Glutamatergic neuron (in vitro differentiated cells): Measurements from ENCODE around the gene GPX2. TPM values are rescaled to one million over a fixed set of nuclear protein-coding genes. Genes with fewer than 3 reads are reported as not detected.
"Not testable (repeated sequence)": the region's sequence is repeated elsewhere in the genome, so short reads cannot be mapped to it uniquely, and the experiment has no call there.

Experiments used
- DNase-seq: peaks from one replicate; pipeline ENCODE4 v3.0.0; 2022
- H3K27ac Mint-ChIP-seq: one replicate; pipeline ENCODE4 v1.8.0; 2020; ENCODE audit warnings: mild to moderate bottlenecking, mixed read lengths, inconsistent platforms; ENCODE audit not compliant: unreplicated experiment
- H3K27me3 Mint-ChIP-seq: one replicate; pipeline ENCODE4 v1.8.0; 2020; ENCODE audit warnings: mild to moderate bottlenecking, moderate library complexity, mixed read lengths, inconsistent platforms; ENCODE audit not compliant: unreplicated experiment
- H3K36me3 Mint-ChIP-seq: one replicate; pipeline ENCODE4 v1.8.0; 2020; ENCODE audit warnings: mild to moderate bottlenecking, mixed read lengths, inconsistent platforms; ENCODE audit not compliant: unreplicated experiment
- H3K4me1 Mint-ChIP-seq: one replicate; pipeline ENCODE4 v1.8.0; 2020; ENCODE audit warnings: mild to moderate bottlenecking, low read depth, mixed read lengths, inconsistent platforms; ENCODE audit not compliant: unreplicated experiment
- H3K4me3 Mint-ChIP-seq: one replicate; pipeline ENCODE4 v1.8.0; 2020; ENCODE audit warnings: mild to moderate bottlenecking, mixed read lengths, inconsistent platforms; ENCODE audit not compliant: unreplicated experiment
- H3K9me3 Mint-ChIP-seq: one replicate; pipeline ENCODE4 v1.8.0; 2020; ENCODE audit warnings: mild to moderate bottlenecking, moderate library complexity, mixed read lengths, inconsistent platforms; ENCODE audit not compliant: unreplicated experiment
- CTCF ChIP-seq: fragments of 200-600 bp; sonication (generic); IDR thresholded peaks from one replicate; pipeline ENCODE4 v1.5.0; 2021; ENCODE audit not compliant: partially characterized antibody, unreplicated experiment
- total RNA-seq: library from RNA; stranded (reverse); fragmentation: NEBNext Ultra II Directional; extraction: Animal tissue kit (Norgen Biotek cat#: 25700); gene quantifications from one replicate; pipeline ENCODE4 v1.2.1, GENCODE V29; 2021; ENCODE audit not compliant: unreplicated experiment

GPX2 gene
- total RNA-seq, 1 donor from 2014 or later: 1.3 TPM

- no peak for TF ChIP-seq CTCF
- H3K27ac Mint-ChIP-seq: peak overlapping the region; percentile 85
- no peaks in the 10 kb centered on the region for H3K9me3 Mint-ChIP-seq
- H3K4me3 Mint-ChIP-seq: peak overlapping the region; percentile 90
- H3K4me1 Mint-ChIP-seq: peaks cover 9% of the 10 kb centered on the region
- peaks cover 11% of the 10 kb centered on the region for H3K27me3 Mint-ChIP-seq
- no peaks in the 10 kb centered on the region for H3K36me3 Mint-ChIP-seq
- no peak for DNase-seq
These were observed 27.5 kb downstream of the GPX2 start for GRCh38 chr14:64915029-64915424.

- Mint-ChIP-seq H3K27ac (peak within 1 kb of the TSS; percentile 85), H3K36me3 (no peaks in the 10 kb centered on the region), H3K9me3 (no peaks in the 10 kb centered on the region), H3K4me3 (peak within 1 kb of the TSS; percentile 90), H3K4me1 (peaks cover 9% of the 10 kb centered on the region), H3K27me3 (peaks cover 11% of the 10 kb centered on the region)
- no peak for TF ChIP-seq CTCF
- DNase-seq: peak; percentile 94
These were observed 28.1 kb downstream of the GPX2 start, which contains the start of gene CHURC1 for GRCh38 chr14:64914237-64915028. Gene CHURC1 (plus strand): TSS chr14:64914455. CDS start chr14:64914496, 41 bp downstream.

GRCh38 chr14:64913477-64913876 is 29.1 kb downstream of the GPX2 start:
- H3K9me3 Mint-ChIP-seq, H3K27ac Mint-ChIP-seq, DNase-seq, H3K36me3 Mint-ChIP-seq, H3K4me1 Mint-ChIP-seq: not testable (repeated sequence)
- H3K4me3 Mint-ChIP-seq: peak overlapping the region; percentile 90
- peaks cover 11% of the 10 kb centered on the region for H3K27me3 Mint-ChIP-seq

- no peaks in the 10 kb centered on the region for H3K9me3 Mint-ChIP-seq
- no peak for DNase-seq
- no peaks in the 10 kb centered on the region for H3K36me3 Mint-ChIP-seq
- H3K4me3 Mint-ChIP-seq: no peak overlapping the region
- TF ChIP-seq CTCF: no peak
- no peak overlapping the region for H3K27ac Mint-ChIP-seq
- peaks cover 9% of the 10 kb centered on the region for H3K4me1 Mint-ChIP-seq
- peaks cover 8% of the 10 kb centered on the region for H3K27me3 Mint-ChIP-seq
These were observed 30.3 kb downstream of the GPX2 start for GRCh38 chr14:64912261-64912660.

GRCh38 chr14:64910847-64911495 is 31.6 kb downstream of the GPX2 start:
- H3K27ac Mint-ChIP-seq: no peak overlapping the region
- H3K4me1 Mint-ChIP-seq: peaks cover 9% of the 10 kb centered on the region
- H3K27me3 Mint-ChIP-seq: peaks cover 8% of the 10 kb centered on the region
- peak; percentile 56 for TF ChIP-seq CTCF
- H3K36me3 Mint-ChIP-seq: no peaks in the 10 kb centered on the region
- no peak overlapping the region for H3K4me3 Mint-ChIP-seq
- DNase-seq: no peak
- no peaks in the 10 kb centered on the region for H3K9me3 Mint-ChIP-seq
